Heart right ventricle (tissue), 16 donors: ENCODE results near the gene LPCAT3. TPM values are rescaled to one million over a fixed set of nuclear protein-coding genes. Genes with fewer than 3 reads are reported as not detected.

Experiments
- ATAC-seq, 8 donors: fragments of 200-7000 bp; cut with Tn5 transposase; one replicate each; pipeline ENCODE4 v1.9.1; 2020; ENCODE audit warnings: mild to moderate bottlenecking in 8 of 8, moderate library complexity in 8 of 8, moderate number of reproducible peaks in 1 of 8
- DNase-seq, 2 donors: peaks; one replicate each; pipeline ENCODE4 v3.0.0-alpha.2; 2020
- H3K27ac ChIP-seq, 10 donors: fragments of 200-600 bp; sonication (generic) in 2 of 10; one replicate each; pipeline versions ENCODE4 v1.5.0 to v1.8.0; 2020 to 2022; ENCODE audit warnings: mild to moderate bottlenecking in 3 of 10
- H3K27me3 ChIP-seq, 7 donors: fragments of 200-600 bp; one replicate each; pipeline ENCODE4 v1.8.0; 2021 to 2022; ENCODE audit warnings: mild to moderate bottlenecking in 2 of 7
- H3K36me3 ChIP-seq, 9 donors: fragments of 200-600 bp; sonication (generic) in 1 of 9; one replicate each; pipeline versions ENCODE4 v1.5.0 to v1.8.0; 2020 to 2022; ENCODE audit warnings: mild to moderate bottlenecking in 2 of 9
- H3K4me1 ChIP-seq, 9 donors: fragments of 200-600 bp; sonication (generic) in 1 of 9; one replicate each; pipeline versions ENCODE4 v1.5.0 to v1.8.0; 2020 to 2022; ENCODE audit warnings: mild to moderate bottlenecking in 4 of 9
- H3K4me3 ChIP-seq, 10 donors: fragments of 200-600 bp; sonication (generic) in 2 of 10; one replicate each; pipeline versions ENCODE4 v1.5.0 to v1.8.0; 2020 to 2022; ENCODE audit warnings: mild to moderate bottlenecking in 7 of 10, moderate library complexity in 2 of 10
- H3K9me3 ChIP-seq, 11 donors: fragments of 200-600 bp in 10 of 11; sonication (generic) in 2 of 11; one replicate each; pipeline versions ENCODE4 v1.5.0 to v1.8.0; 2013 to 2022; ENCODE audit warnings: mild to moderate bottlenecking in 2 of 11, control low read depth in 1 of 11, moderate library complexity in 1 of 11
- whole genome bisulfite sequencing, 2 donors: extraction: QIAGEN DNeasy Blood & Tissue Kit; methylation state at CpG; one replicate each; pipeline ENCODE4 v1.1.7; 2013; ENCODE audit warnings: inconsistent platforms in 1 of 2; 5-methylcytosine and 5-hydroxymethylcytosine counted together
- intact Hi-C, 10 donors: fragments of 100-400 bp; cut with DNase I; formaldehyde crosslinking; loops; one replicate each; pipeline versions ENCODE4 v1.11.1 to v1.14.2; 2022
- polyA plus RNA-seq, 2 donors: library from polyadenylated mRNA; stranded (reverse); fragments of 200-250 nt; gene quantifications; one replicate each; pipeline ENCODE4 v1.2.3, GENCODE V29; 2013
- total RNA-seq, 10 donors: library from RNA; stranded (reverse); fragmentation: NEBNext Ultra II Directional in 3 of 10; extraction: Animal tissue kit (Norgen Biotek cat#: 25700) in 3 of 10; gene quantifications; one replicate each; pipeline versions ENCODE4 v1.2.1 to v1.2.4, GENCODE V29; 2021 to 2023
- TF ChIP-seq, protein P1 (sequence below), 9 donors: fragments of 200-600 bp; sonication (generic) in 2 of 9; IDR thresholded peaks; one replicate each; pipeline versions ENCODE4 v1.5.0 to v1.8.0; 2021 to 2022; ENCODE audit warnings: antibody characterized with exemption in 9 of 9, mild to moderate bottlenecking in 5 of 9, moderate library complexity in 1 of 9
- donor health status: Arrhythmogenic right ventricular cardiomyopathy.
- donor health status: ischemic (EF 13 %, LVEDD 7.1; RV severe dilation, severe dysfunction).
- donor health status: healthy with polysubstance abuse.
- donor health status: DM: no; HTN: yes; CAD: no.
- donor health status: DM: no; HTN: no; CAD: no.
- donor health status: ischemic (EF 25% LVEDD 6.9; RV normal size, moderate dysfunction).
- donor health status: ischemic (EF 25% LVEDD 5.7; RV mildly dilated, moderate dysfunction).
- donor health status: healthy.
- donor health status: DM: yes; HTN: yes; CAD: no.
- donor health status: Ischemic cardiomyopathy.
- donor health status: ischemic (EF 35%, LVEDD 5.7; RV mildly dilated, moderate dysfunction).
- donor health status: nonischemic (EF 11% LVEDD 7.7; RV severe dilation, severe dysfunction).
- donor health status: DM: yes; HTN: yes; CAD: no.
- donor health status: PGD.
- donor health status: ischemic (EF 29% LVEDD 5.4; RV normal size, mild dysfunction).
- donor health status: nonischemic (EF 23%, LVEDD 6.1; RV moderate dilation, normal function).

The LPCAT3 gene
- total and polyA plus RNA-seq, 12 donors, result 19.9 to 65.8 (median 35.5) TPM

DNA sequence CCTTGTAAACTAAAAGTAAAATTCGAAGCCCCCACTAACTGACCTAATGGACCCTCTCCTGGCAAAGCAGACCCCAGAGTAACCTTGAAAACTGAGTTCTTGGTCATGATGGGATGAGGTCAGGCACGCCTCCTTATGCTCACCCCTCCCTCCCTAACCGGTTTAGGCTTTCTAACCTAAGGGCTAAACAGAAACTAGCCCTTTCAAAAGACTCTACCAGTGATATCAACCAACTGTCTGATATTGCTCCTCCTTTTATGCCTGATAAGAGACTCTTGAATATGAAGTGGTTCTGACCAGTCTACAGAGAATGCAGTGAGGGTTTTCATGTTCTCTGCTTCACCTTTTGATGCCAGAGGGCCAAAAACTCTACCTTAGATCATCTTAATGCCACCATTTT is 4.8 kb upstream of the LPCAT3 start:
- ATAC-seq, result no peak
- intact Hi-C loops, result no loop called here

DNA sequence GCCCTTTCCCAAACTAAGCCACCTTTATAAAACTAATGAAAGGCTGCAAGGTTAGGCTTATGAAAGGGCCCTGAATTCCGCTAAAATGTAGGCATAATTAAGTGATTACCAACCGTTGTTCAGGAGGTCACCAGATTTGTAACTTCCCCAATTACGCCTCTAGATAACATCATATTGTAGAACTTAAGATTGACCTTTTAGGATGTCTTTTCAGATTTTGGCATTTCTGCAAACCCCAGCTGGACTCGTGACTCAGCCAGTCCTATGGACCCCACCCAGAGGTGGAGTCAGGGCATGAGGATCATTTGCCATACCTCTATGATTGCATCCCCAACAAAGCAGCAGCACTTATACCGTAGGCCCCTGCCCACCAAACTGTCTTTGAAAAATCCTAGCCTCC is 3.7 kb upstream of the LPCAT3 start:
- Histone ChIP-seq H3K27me3 (no peaks in the 10 kb centered on the region), H3K4me1 (peaks cover 0 to 18% (median 14%) of the 10 kb centered on the region in 9 donors), H3K9me3 (no peaks in the 10 kb centered on the region), H3K4me3 (no peak overlapping the region), H3K36me3 (no peaks in the 10 kb centered on the region), H3K27ac (no peak overlapping the region)
- no peak for ATAC-seq
- WGBS, 2 donors, result 81 to 82% methylated on average over 5 of the region's 5 CpGs
- DNase-seq, result no peak
- intact Hi-C loops, result no loop called here
- TF ChIP-seq, protein P1, sequence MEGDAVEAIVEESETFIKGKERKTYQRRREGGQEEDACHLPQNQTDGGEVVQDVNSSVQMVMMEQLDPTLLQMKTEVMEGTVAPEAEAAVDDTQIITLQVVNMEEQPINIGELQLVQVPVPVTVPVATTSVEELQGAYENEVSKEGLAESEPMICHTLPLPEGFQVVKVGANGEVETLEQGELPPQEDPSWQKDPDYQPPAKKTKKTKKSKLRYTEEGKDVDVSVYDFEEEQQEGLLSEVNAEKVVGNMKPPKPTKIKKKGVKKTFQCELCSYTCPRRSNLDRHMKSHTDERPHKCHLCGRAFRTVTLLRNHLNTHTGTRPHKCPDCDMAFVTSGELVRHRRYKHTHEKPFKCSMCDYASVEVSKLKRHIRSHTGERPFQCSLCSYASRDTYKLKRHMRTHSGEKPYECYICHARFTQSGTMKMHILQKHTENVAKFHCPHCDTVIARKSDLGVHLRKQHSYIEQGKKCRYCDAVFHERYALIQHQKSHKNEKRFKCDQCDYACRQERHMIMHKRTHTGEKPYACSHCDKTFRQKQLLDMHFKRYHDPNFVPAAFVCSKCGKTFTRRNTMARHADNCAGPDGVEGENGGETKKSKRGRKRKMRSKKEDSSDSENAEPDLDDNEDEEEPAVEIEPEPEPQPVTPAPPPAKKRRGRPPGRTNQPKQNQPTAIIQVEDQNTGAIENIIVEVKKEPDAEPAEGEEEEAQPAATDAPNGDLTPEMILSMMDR (IDR thresholded peaks at IDR 0.05), result no peak

More for the DNA sequence above, 4.8 kb upstream of the LPCAT3 start:
- Histone ChIP-seq H3K4me1 (peaks cover 0 to 9% (median 6%) of the 10 kb centered on the region in 9 donors), H3K4me3 (no peak overlapping the region), H3K9me3 (no peaks in the 10 kb centered on the region), H3K27me3 (no peaks in the 10 kb centered on the region), H3K27ac (no peak overlapping the region), H3K36me3 (no peaks in the 10 kb centered on the region)
- 85 to 88% methylated on average over 3 of the region's 3 CpGs for WGBS, 2 donors
- DNase-seq, result no peak
- TF ChIP-seq, protein P1 (IDR thresholded peaks at IDR 0.05), result no peak

DNA sequence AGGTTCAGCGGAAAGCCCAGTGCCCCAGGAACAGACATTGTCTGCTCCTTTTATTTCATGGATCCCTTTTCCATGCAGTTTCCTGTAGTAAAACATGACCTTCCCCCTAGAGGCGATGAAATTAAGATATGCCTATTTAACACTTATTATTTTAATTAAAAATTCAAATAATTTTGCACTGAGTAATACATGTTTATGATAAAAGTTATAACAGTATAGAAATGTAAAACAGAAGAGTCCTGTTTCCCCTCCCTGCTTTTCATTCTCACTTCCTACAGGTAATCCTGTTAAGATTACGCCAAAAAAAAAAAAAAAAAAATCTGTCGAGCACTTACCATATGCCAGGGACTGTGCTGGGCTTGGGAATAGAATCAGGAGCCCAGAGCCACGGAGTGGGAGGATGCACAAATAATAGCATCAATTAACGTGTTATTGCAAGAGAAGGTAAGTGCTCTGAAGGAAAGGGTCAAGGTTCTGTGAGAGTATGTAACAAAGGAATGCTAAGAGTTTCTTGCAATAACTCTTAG is 830 bp upstream of the LPCAT3 start:
- Histone ChIP-seq H3K9me3 (no peaks in the 10 kb centered on the region), H3K27ac (peak overlapping the region in 9 of 10 donors; percentile 86 to 97 (median 90)), H3K36me3 (peaks cover 0 to 13% (median 0%) of the 10 kb centered on the region in 9 donors), H3K4me3 (peak overlapping the region; percentile 63 to 93 (median 72)), H3K4me1 (peaks cover 0 to 35% (median 21%) of the 10 kb centered on the region in 9 donors), H3K27me3 (no peaks in the 10 kb centered on the region)
- intact Hi-C loops, result loop anchor here in 8 of 10 donors (1.0 to 10.0 kb wide), 6 partner anchors 23 to 74 kb away; partner anchors contain the start of genes EMG1 (in 6 of the 8), PHB2 (in 6 of the 8) and C12orf57 (in 1 of the 8)
- 3 to 5% methylated on average over 6 of the region's 6 CpGs for WGBS, 2 donors
- DNase-seq (no peak), ATAC-seq (no peak)
- TF ChIP-seq, protein P1 (IDR thresholded peaks at IDR 0.05), result peak in 3 of 9 donors; percentile 3 to 23 (median 16)

DNA sequence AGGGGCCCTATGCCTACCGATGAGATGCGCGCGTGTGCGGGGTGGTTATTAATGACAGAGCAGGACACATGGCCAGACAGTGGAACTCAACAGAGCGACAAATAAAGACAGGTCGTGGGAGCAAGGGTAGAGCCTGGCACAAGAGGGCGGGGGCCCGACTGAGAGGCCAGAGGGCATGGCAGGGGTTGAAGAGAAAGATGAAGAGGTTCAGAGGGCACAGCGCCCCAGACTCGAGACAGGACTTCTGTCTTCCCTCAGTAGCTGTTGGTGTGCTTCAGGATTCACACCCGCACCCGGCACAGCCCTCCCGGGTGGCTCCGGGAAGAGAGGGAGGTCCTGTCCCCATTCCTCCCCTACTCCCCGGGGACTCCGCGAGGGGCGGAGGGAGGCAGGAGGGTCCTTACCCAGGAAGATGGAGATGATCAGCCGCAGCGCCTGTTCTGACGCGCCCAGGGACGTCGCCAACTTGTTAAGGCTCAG is 366 bp downstream of the LPCAT3 start:
- no peak for DNase-seq
- TF ChIP-seq, protein P1 (IDR thresholded peaks at IDR 0.05), result no peak
- Histone ChIP-seq H3K27me3 (no peaks in the 10 kb centered on the region), H3K4me1 (peaks cover 0 to 35% (median 21%) of the 10 kb centered on the region in 9 donors), H3K27ac (peak overlapping the region; percentile 74 to 97 (median 90)), H3K36me3 (peaks cover 0 to 25% (median 0%) of the 10 kb centered on the region in 9 donors), H3K4me3 (peak overlapping the region; percentile 63 to 93 (median 72)), H3K9me3 (no peaks in the 10 kb centered on the region)
- intact Hi-C loops, result loop anchor here in 8 of 10 donors (2.0 to 10.0 kb wide), 5 partner anchors 46 to 73 kb away; partner anchors contain the start of genes EMG1 (in 6 of the 8), PHB2 (in 6 of the 8) and C12orf57 (in 1 of the 8)
- 1 to 2% methylated on average over 25 of the region's 25 CpGs for WGBS, 2 donors
- peak; percentile 5 to 44 (median 32) for ATAC-seq
